H9 (cell line): ENCODE data around the gene TBC1D22A. TPM values are rescaled to one million over a fixed set of nuclear protein-coding genes. Genes with fewer than 3 reads are reported as not detected.

ENCODE experiments used
- DNase-seq: peaks from one replicate; pipeline ENCODE4 v3.0.0-alpha.2; 2017
- H2AFZ ChIP-seq: one replicate; pipeline ENCODE4 v1.6.1; 2013; ENCODE audit warnings: mild to moderate bottlenecking, low read length, control low read depth, moderate library complexity
- H2AK5ac ChIP-seq: 2 replicates; pipeline ENCODE4 v1.6.1; 2013; ENCODE audit warnings: low read length, control low read depth, mixed read lengths; ENCODE audit not compliant: insufficient read length
- H2BK120ac ChIP-seq: one replicate; pipeline ENCODE4 v1.6.1; 2013; ENCODE audit warnings: low read depth, mild to moderate bottlenecking, low read length, control low read depth, inconsistent platforms; ENCODE audit not compliant: poor library complexity, severe bottlenecking
- H2BK12ac ChIP-seq: 2 replicates; pipeline ENCODE4 v1.6.1; 2013; ENCODE audit warnings: low read length, control low read depth, mixed read lengths, low read depth; ENCODE audit not compliant: insufficient read length
- H2BK15ac ChIP-seq: 2 replicates; pipeline ENCODE4 v1.6.1; 2013; ENCODE audit warnings: low read depth, low read length, control low read depth
- H2BK20ac ChIP-seq: one replicate; pipeline ENCODE4 v1.6.1; 2013; ENCODE audit warnings: low read depth, mild to moderate bottlenecking, low read length, control low read depth, inconsistent platforms; ENCODE audit not compliant: poor library complexity, severe bottlenecking
- H2BK5ac ChIP-seq: 2 replicates; pipeline ENCODE4 v1.6.1; 2013; ENCODE audit warnings: low read length, control low read depth, mixed read lengths; ENCODE audit not compliant: insufficient read length
- H3K14ac ChIP-seq: 2 replicates; pipeline ENCODE4 v1.6.1; 2013; ENCODE audit warnings: low read length, control low read depth; ENCODE audit not compliant: insufficient read depth
- H3K18ac ChIP-seq: 2 replicates; pipeline ENCODE4 v1.6.1; 2013; ENCODE audit warnings: low read depth, mild to moderate bottlenecking, mixed read lengths, low read length, control low read depth; ENCODE audit not compliant: insufficient read length
- H3K23ac ChIP-seq: 2 replicates; pipeline ENCODE4 v1.6.1; 2013; ENCODE audit warnings: low read length, control low read depth, mixed read lengths, low read depth; ENCODE audit not compliant: insufficient read length
- H3K23me2 ChIP-seq: 2 replicates; pipeline ENCODE4 v1.6.1; 2013; ENCODE audit warnings: low read depth, mild to moderate bottlenecking, mixed read lengths, low read length, control low read depth; ENCODE audit not compliant: insufficient read length, poor library complexity, severe bottlenecking
- H3K27ac ChIP-seq: 2 replicates; pipeline ENCODE4 v1.5.1; 2013; ENCODE audit warnings: low read length, control low read depth, mixed read lengths, low read depth; ENCODE audit not compliant: insufficient read length
- H3K27me3 ChIP-seq: 2 replicates; pipeline ENCODE4 v1.6.1; 2013; ENCODE audit warnings: low read length, control low read depth, inconsistent platforms; ENCODE audit not compliant: insufficient read depth
- H3K4ac ChIP-seq: 2 replicates; pipeline ENCODE4 v1.6.1; 2013; ENCODE audit warnings: low read depth, mild to moderate bottlenecking, control low read depth, inconsistent platforms, low read length, moderate library complexity
- H3K4me1 ChIP-seq: 2 replicates; pipeline ENCODE4 v1.6.1; 2013; ENCODE audit warnings: low read length, control low read depth, inconsistent platforms; ENCODE audit not compliant: insufficient read depth
- H3K4me2 ChIP-seq: 2 replicates; pipeline ENCODE4 v1.6.1; 2013; ENCODE audit warnings: low read length, control low read depth, mixed read lengths; ENCODE audit not compliant: insufficient read length, insufficient read depth
- H3K56ac ChIP-seq: 2 replicates; pipeline ENCODE4 v1.6.1; 2013; ENCODE audit warnings: low read depth, mild to moderate bottlenecking, mixed read lengths, low read length, control low read depth; ENCODE audit not compliant: insufficient read length
- H3K79me1 ChIP-seq: 2 replicates; pipeline ENCODE4 v1.6.1; 2013; ENCODE audit warnings: low read depth, mild to moderate bottlenecking, moderate library complexity, low read length, control low read depth, inconsistent platforms; ENCODE audit not compliant: insufficient read depth, poor library complexity, severe bottlenecking
- H3K79me2 ChIP-seq: 2 replicates; pipeline ENCODE4 v1.6.1; 2013; ENCODE audit warnings: low read length, control low read depth, inconsistent platforms; ENCODE audit not compliant: insufficient read depth
- H3K9ac ChIP-seq: 2 replicates; pipeline ENCODE4 v1.6.1; 2013; ENCODE audit warnings: low read length, control low read depth, mixed read lengths; ENCODE audit not compliant: insufficient read length; ENCODE audit errors: extremely low read depth
- H3K9me3 ChIP-seq: one replicate; pipeline ENCODE4 v1.6.1; 2013; ENCODE audit warnings: low read depth, low read length, inconsistent platforms; ENCODE audit not compliant: control insufficient read depth
- H3T11ph ChIP-seq: one replicate; pipeline ENCODE4 v1.6.1; 2013; ENCODE audit warnings: mild to moderate bottlenecking, low read length, control low read depth, inconsistent platforms
- H4K20me1 ChIP-seq: one replicate; pipeline ENCODE4 v1.6.1; 2013; ENCODE audit not compliant: control insufficient read depth, insufficient read length, insufficient read depth
- H4K5ac ChIP-seq: 2 replicates; pipeline ENCODE4 v1.6.1; 2013; ENCODE audit warnings: low read depth, mild to moderate bottlenecking, mixed read lengths, low read length, control low read depth; ENCODE audit not compliant: insufficient read length
- H4K8ac ChIP-seq: replicated peaks from 2 replicates; pipeline ENCODE4 v1.6.1; 2013; ENCODE audit warnings: low read length, control low read depth, mixed read lengths, low read depth; ENCODE audit not compliant: insufficient read length
- H4K91ac ChIP-seq: 2 replicates; pipeline ENCODE4 v1.6.1; 2013; ENCODE audit warnings: low read depth, mild to moderate bottlenecking, moderate library complexity, mixed read lengths, low read length, control low read depth; ENCODE audit not compliant: insufficient read length
- H3K27ac Mint-ChIP-seq, 3 experiments: 2 replicates in 2 of 3; 3 replicates in 1 of 3; pipeline ENCODE4 v1.8.0; 2020 to 2021; ENCODE audit warnings: mixed read lengths in 3 of 3, mild to moderate bottlenecking in 1 of 3, moderate library complexity in 1 of 3
- H3K27me3 Mint-ChIP-seq: 2 replicates; pipeline ENCODE4 v1.8.0; 2021; ENCODE audit warnings: low read depth, mild to moderate bottlenecking, moderate library complexity, mixed read lengths
- H3K36me3 Mint-ChIP-seq, 3 experiments: 2 replicates in 2 of 3; 3 replicates in 1 of 3; pipeline ENCODE4 v1.8.0; 2020 to 2021; ENCODE audit warnings: low read depth in 3 of 3, mixed read lengths in 3 of 3; ENCODE audit not compliant: insufficient read depth in 1 of 3
- H3K4me1 Mint-ChIP-seq, 2 experiments: 2 replicates each; pipeline ENCODE4 v1.8.0; 2020; ENCODE audit warnings: mixed read lengths in 2 of 2
- H3K4me3 Mint-ChIP-seq, 2 experiments: 2 replicates in 1 of 2; 3 replicates in 1 of 2; pipeline ENCODE4 v1.8.0; 2020 to 2021; ENCODE audit warnings: mild to moderate bottlenecking in 2 of 2, mixed read lengths in 2 of 2, moderate library complexity in 1 of 2
- H3K9me3 Mint-ChIP-seq, 2 experiments: 2 replicates in 1 of 2; 3 replicates in 1 of 2; pipeline ENCODE4 v1.8.0; 2020; ENCODE audit warnings: mild to moderate bottlenecking in 2 of 2, mixed read lengths in 2 of 2, moderate library complexity in 1 of 2
- WGBS: extraction: QIAGEN DNeasy Blood & Tissue Kit; methylation state at CpG from one replicate; pipeline ENCODE4 v1.1.7; 2013; ENCODE audit warnings: missing lambda C conversion rate, low lambda C conversion rate, mixed read lengths; ENCODE audit not compliant: insufficient read length; ENCODE audit errors: extremely low coverage; 5-methylcytosine and 5-hydroxymethylcytosine counted together
- total RNA-seq: library from RNA; stranded (reverse); gene quantifications from 2 replicates; pipeline ENCODE4 v1.2.1, GENCODE V29; 2021
- TF ChIP-seq, protein P1 (sequence below): fragments of 200-600 bp; sonication (generic); conservative IDR thresholded peaks from 3 replicates; pipeline ENCODE4 v1.8.0; 2021; ENCODE audit warnings: antibody characterized with exemption, mild to moderate bottlenecking

Gene TBC1D22A
- total RNA-seq, 1 experiment from 2014 or later, result 20.8 TPM

DNA sequence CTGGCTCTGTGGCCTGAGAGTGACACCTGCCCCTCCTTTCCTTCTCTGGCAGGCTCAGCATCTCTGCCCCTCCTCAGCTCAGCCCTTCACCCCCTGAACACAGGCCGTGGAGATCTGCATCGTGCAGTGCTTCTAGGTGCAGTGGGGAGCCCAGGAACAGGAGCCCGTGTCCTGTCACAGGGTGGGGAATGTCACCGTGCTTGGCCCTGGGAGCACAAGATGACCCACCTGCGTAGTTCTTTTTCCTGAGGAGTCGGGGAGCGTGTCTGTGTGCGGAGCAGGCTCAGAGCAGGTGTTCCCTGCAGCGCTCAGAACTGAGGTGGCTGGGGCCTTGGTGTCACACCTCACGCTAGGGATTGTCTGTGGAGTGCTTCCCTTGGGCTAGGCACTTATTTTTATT is 10.6 kb downstream of the TBC1D22A start:
- no peaks in the 10 kb centered on the region for H4K20me1 ChIP-seq

More for the DNA sequence above, 10.6 kb downstream of the TBC1D22A start:
- Histone ChIP-seq H4K8ac (no peak overlapping the region), H3K56ac (no peak overlapping the region), H2BK20ac (no peak overlapping the region), H3K4ac (no peak overlapping the region), H2BK15ac (peak overlapping the region; percentile 42; the same call in 1 of the 2 replicates), H3K4me1 (no peaks in the 10 kb centered on the region; the same call in 1 of the 2 replicates), H3K23ac (no peak overlapping the region), H3T11ph (no peak overlapping the region), H3K79me1 (peaks cover 3% of the 10 kb centered on the region), H2AK5ac (no peak overlapping the region), H3K27ac (no peak overlapping the region), H3K23me2 (peaks cover 4% of the 10 kb centered on the region), H2BK12ac (no peak overlapping the region), H3K18ac (no peak overlapping the region), H2BK5ac (no peak overlapping the region), H3K14ac (no peak overlapping the region; the same call in 1 of the 2 replicates), H2AFZ (no peak overlapping the region), H4K5ac (no peak overlapping the region), H3K27me3 (no peaks in the 10 kb centered on the region), H3K79me2 (peaks cover 13% of the 10 kb centered on the region; the same call in 1 of the 2 replicates), H2BK120ac (no peak overlapping the region), H3K9ac (no peak overlapping the region), H3K4me2 (no peak overlapping the region), H3K9me3 (no peaks in the 10 kb centered on the region), H4K91ac (no peak overlapping the region)
- H3K27ac Mint-ChIP-seq, result peak overlapping the region in 2 of 3 experiments; percentile 82 to 85; a peak in 4 of 7 replicates
- no CpG with 5 or more reads among the region's 10 CpGs for WGBS
- TF ChIP-seq, protein P1, sequence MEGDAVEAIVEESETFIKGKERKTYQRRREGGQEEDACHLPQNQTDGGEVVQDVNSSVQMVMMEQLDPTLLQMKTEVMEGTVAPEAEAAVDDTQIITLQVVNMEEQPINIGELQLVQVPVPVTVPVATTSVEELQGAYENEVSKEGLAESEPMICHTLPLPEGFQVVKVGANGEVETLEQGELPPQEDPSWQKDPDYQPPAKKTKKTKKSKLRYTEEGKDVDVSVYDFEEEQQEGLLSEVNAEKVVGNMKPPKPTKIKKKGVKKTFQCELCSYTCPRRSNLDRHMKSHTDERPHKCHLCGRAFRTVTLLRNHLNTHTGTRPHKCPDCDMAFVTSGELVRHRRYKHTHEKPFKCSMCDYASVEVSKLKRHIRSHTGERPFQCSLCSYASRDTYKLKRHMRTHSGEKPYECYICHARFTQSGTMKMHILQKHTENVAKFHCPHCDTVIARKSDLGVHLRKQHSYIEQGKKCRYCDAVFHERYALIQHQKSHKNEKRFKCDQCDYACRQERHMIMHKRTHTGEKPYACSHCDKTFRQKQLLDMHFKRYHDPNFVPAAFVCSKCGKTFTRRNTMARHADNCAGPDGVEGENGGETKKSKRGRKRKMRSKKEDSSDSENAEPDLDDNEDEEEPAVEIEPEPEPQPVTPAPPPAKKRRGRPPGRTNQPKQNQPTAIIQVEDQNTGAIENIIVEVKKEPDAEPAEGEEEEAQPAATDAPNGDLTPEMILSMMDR, result no peak
- H3K4me1 Mint-ChIP-seq, result peaks cover 37 to 43% of the 10 kb centered on the region in 2 experiments
- no peak overlapping the region for H3K4me3 Mint-ChIP-seq
- H3K9me3 Mint-ChIP-seq, result no peaks in the 10 kb centered on the region
- no peak for DNase-seq
- H3K36me3 Mint-ChIP-seq, result peaks cover 0 to 4% (median 0%) of the 10 kb centered on the region in 3 experiments; a peak in 1 of 7 replicates
- no peaks in the 10 kb centered on the region for H3K27me3 Mint-ChIP-seq
